GDM1 (cell line): Measurements from ENCODE around the gene SHISAL1.
A peak's percentile ranks its signal among the peaks of the same experiment; 100 is the strongest.
"Not testable (repeated sequence)": the region's sequence is repeated elsewhere in the genome, so short reads cannot be mapped to it uniquely, and the experiment has no call there.

Experiments
- DNase-seq: peaks from one replicate; lab custom pipeline; 2025; lab: John Stamatoyannopoulos, UW

Gene SHISAL1

DNA sequence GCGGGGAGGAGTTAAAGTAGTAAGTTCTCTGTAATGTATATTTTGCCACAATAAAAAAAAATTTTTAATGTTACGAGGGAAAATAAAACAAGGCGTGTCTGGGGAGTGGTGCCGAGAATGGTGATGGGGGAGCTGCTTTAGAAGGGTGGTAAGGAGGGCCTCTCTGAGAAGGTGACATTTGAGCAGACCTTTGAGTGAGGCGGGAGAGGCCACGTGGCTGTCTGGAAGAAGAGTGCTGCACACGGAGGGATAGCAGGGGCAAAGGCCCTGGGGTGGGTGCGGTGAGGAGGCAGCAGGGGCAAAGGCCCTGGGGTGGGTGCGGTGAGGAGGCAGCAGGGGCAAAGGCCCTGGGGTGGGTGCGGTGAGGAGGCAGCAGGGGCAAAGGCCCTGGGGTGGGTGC is 10.4 kb downstream of the SHISAL1 start:
- not testable (repeated sequence) for DNase-seq

DNA sequence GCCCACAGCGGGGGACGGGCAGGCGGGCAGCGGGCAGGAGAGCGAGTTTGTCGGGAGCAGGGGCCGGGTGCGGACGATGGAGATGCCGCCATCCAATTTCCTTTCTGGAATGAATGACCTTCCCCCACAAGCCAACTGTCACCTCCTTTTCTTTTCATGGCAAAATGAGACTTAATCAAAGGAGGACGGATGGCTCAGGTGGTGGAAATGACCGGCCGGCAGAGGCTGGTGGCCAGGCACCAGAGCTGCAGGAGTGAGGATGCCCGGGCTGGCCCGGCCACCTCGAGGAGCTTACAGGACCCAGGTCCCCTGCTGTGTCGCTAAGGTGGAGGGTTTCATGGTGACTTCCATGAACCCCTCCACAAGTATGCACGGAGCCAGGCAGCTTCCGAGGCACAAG is 11.7 kb downstream of the SHISAL1 start:
- DNase-seq: no peak

DNA sequence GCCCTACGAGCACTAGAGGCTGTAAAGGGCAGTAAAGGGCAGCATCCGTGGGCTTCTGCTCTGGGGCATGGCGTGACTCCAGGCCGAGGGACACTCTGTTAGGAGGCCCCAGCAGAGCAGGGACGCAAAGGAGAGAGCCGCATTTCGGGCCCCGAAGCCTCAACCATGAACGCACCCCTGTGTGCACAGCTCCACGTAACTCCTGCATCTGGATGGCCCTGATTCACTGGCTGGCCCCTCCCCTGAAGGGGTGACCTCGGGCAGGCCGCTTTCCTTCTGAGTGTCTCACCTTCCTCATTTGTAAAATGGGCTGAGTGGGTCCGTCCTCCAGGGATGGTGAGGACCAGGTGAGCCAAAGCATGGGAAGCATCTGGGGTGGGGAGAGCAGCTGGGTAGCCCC is 13.6 kb downstream of the SHISAL1 start:
- no peak for DNase-seq

DNA sequence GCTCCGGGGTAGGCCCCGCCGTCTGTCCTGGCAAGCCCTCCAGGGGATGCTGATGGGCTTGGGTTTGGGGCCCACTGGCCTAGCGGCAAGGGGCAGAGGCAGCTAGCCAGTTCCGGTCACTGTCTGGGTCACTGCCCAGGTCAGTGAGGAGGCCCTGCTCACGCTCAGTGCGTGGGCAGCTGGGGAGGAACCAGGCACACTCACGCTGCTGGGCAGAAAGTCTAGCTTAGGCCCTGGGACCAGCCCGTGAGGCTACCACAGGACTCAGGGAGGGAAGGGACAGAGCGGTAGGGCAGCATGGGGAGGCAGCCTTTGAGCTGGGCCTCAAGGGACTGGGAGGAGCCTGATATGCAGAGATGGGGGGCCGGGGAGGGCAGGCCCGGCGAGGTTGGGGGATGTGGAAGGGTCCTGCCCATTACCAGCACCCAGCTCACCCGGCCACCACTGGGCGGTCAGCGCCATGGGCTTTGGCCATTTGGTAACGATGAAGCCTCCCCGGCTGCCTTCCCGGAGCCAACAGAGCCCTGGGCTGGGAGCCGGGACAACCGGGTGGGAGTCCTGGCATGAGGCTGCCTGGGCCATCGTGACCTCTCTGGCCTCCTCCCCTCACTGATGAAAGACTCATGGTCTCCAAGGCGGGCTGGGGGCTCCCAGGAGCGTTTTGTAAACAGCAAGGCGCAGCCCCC is 14.2 kb downstream of the SHISAL1 start:
- no peak for DNase-seq

DNA sequence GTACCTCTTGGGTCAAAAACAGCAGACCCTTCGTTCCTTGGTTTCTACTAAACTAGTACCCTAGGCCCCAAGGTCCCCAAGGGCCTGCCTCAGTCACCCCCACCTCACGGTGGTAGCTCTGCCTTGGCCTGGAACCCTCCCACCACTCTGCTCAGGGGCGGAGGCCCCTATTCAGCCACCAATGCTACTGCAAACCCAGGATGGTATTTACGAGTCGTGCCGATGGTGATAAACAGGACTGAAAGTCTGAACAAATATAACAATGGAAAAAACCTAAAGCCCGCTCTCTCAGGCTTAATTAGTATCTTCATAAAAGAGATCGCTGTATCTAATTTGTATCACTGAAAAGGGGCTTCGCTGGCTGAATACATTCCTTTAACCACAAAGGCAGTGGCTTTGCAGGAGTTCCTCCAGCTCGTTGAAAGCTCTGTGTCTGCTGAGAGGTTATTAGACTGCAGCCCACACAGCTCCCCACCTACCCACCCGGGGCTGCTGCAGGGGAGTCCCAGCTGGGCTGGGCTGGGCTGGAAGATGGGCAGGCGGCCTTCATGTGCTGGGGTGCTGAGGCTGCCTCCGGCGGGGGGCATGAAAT is 15.2 kb downstream of the SHISAL1 start:
- DNase-seq: no peak

DNA sequence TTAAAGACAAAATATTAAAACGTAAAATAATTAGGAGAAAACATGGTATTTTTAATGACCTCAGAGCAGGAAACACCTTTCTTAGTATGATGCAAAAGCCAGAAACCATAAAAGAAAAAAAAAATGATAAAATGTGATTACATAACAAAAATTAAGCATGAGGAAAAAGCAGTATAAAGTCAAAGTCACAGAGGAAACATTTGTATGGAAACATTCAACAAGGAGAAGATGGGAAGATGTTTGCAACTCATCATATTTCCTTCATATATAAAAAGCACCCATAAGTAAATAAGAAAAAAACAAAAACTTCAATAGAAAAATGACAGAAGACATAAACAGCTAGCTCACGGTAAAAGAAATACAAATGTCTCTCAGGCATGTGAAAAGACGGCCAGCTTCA is 17.3 kb downstream of the SHISAL1 start:
- no peak for DNase-seq

DNA sequence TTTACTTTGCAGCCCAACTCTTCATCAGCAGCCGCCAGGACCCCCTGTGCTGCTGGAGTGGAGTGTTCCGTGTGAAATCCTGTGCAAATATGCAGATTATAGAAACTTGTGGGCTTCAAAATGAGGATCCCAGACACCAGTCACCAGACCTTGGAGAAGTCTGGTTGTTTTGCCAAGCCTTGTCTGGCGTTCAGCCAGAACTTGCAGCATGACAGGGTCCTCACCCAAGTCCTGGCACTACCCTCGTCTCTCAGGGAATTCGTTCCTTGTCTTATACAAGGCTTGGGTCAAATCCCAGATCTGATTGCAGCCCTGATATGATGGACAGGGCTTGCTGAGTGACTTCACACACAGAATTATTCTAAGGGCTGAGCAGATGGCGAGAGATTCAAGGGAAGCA is 18.9 kb downstream of the SHISAL1 start:
- no peak for DNase-seq

DNA sequence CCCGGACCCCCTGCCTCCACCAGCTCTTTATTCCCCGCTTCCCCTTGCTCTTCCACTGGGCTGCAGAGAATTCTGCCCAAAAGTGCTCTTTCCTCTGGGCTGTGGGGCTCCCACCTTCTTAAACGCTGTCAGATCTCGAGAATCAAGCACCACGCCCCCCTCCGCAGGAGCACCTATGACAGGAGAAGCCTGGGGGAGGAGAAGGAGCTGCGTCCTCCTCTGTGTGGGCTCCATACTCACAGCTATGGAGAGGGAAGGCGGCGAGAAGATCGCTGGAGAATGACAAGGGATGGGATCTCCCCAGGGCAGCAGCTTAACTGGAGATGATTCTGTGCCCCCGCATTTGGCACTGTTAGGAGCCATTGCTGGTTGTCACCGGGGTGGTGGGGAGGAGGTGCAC is 19.7 kb downstream of the SHISAL1 start:
- DNase-seq: no peak

DNA sequence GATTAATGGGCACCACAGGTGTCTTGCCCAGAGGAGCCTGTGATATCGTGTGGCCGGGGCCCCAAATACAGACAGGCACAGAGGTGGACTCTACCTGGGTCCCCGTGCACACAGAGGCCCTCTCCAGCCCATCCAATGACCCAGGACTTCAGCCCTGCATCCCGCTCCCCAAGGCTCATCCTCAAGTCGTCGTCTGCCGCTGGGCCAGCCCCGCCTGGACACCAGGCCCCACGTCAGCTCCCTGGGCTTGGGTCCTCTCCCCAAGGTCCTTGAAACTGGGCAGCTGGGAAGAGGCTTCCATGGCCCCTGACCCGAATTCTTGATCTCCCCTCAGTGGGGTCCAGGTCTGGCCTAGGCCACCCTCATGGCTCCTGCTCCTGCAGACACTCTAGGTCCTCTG is 20.2 kb downstream of the SHISAL1 start:
- no peak for DNase-seq

DNA sequence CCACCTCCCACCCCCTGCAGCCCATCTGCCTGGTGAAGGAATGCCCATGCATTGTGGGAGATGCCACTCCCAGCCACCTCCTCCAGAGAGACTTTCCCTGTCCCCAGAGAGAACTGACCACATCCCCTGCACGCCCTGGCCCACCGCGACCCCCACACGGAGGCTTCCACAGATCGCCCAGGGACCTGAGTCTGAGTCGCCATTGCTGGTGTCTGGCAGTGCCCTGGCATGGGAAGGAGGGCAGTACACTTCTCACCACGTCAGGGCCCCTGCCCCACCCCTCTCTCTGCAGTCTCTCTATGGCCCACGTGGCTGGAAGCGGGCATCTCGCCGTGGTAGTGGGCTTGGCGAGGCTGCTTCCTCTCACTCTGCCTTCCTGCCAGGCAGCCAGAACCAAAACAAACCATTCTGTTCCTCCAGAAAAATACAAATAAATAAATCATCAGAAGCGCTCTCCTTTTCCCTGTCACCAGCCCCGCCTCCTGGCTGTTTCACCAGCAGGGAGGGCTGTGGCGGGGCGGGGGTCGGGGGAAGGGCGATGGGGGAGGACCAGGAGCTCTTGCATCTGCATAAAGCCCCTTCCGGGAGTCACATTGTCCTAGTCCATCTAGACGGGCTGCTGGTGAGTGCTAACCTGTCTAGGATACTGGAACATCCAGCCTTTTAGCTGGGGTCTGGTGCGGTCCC is 20.9 kb downstream of the SHISAL1 start:
- DNase-seq: no peak

DNA sequence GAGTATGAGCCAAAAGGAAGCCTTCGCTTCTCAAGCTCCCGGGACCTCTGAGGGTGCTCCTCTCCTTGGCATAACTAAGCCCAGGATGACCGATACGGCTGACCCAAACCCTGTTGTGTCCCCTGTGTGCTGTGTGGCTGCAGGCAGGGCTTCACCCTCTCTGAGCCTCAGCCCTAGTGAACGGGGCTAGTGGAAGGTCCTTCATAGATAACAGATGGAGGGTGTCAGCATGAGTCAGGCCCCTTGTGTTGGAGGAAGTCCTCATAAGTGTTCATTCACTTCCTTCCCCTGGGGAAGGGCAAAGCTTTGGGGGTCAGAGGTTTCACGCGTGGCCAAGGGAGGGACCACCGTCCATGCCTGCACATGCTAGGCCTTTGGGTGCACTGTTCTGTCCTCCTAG is 21.5 kb downstream of the SHISAL1 start:
- peak; percentile 12 for DNase-seq

DNA sequence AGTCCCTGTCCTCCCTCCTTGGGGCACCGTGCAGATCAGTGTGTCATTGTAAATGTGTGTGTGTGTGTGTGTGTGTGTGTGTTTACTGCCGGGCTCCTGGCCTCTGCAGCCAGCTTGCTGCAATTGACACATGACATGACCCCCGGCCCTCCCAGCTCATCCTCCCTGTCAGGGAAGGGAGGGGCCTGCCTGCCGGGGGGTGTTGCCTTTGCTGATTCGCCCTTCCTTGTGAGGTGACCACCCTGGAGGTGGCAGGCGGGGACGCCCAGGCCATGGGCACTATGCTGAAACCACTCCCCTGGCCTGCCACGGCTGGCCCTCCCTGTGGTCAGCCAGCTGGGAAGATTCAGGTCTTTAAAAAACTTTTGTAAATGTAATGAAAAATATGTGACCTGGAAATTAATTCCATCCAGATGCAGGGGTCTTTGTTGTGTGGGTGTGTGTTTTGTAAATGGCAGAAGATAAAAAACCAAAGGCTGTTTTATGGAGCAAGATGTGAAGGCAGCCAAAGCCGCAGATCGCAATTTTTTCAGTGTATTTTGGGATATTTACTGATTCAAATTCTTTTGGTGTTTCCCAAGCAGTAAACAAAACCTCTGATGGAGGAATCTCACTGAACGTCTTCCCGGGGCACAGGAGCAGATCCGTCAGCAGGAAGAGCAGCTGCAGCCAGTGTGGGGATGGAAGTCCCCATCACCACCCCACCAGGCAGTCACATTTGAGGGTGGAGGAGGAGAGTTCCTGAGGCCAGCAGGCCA is 23.2 kb downstream of the SHISAL1 start:
- DNase-seq: no peak

DNA sequence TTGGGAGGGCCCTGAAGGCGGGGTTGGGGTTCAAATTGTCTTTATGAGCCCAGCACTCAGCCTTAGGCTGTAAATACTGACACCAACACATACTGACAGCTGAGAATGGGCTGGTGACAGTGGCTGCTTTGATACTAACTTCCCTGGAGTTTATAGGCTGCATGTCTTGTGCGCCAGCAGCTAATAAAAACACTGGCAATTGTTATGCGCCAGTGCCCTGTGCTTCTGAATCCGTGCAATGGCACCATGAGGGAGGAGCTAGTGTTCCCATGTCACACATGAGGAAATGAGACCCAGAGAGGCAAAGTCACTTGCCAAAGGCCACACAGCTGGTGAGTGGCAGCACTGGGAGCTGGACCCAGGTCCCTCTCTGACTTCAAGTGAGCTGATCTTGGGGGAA is 23.8 kb downstream of the SHISAL1 start:
- no peak for DNase-seq

DNA sequence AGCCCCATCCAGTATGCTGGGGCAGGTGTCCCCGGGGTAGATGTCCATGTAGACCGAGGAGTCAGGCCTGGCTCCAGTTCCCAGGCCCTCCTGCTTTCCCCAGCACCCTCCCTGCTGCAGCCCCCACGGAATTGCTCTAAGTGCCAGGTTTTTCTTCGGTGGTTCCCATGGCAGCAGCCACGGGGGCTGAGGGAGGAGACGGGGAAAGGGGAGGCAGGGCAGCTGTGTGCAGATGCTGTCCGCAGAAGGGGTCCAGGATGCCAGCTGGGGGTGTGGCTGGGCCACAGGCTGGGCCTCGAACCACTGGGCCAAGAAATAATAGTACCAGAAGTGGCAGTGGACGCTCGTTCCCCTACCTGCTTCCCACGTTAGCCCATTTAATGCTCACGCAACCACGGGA is 25.0 kb downstream of the SHISAL1 start:
- no peak for DNase-seq

DNA sequence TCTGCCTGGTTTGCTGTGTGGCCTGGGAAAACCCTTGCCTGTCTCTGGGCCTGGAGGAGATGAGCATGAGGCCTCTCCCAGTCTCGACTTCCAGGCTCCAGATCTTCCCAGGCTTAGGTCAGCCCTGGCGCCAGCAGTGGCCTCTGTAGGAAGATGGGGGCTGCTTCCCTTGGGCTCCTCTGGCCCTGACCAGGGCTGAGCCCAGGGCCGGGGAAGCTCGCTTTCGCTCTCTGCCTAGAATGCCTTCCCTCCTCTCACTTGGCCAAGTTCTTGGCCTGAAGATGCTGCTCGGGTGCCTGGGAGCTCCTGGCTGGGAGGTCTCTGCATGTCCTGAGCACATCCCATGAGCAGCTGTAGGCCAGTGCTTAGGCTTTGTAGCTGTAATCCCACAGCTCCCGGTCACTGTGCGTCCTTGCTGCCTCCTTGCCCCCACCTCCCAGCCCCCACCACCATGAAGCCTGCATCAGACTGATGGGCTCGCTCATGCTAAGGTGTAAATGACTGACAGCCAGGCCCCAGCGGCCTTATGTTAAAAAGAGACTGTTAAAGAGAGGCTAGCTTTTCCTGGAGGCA is 25.5 kb downstream of the SHISAL1 start:
- no peak for DNase-seq

DNA sequence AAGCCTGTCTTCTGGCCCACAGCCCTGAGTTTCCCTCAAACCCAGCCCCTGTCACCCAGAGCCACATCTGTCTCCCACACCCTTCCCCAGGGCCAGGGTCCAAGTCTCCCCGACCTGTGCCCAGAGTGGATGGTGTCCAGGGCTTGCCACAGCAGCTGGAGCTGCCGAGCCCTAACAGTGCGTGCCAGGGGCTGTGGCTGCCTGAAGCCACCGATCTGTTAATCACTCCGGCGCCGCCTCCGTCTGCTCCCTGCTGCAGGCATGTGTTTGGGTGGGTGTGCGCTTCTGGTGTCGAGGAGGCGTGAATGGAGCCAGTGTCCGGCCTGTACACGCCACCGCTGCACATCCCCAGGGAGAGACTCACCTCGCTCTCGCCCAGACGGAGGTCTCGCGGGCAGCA is 26.1 kb downstream of the SHISAL1 start:
- no peak for DNase-seq

DNA sequence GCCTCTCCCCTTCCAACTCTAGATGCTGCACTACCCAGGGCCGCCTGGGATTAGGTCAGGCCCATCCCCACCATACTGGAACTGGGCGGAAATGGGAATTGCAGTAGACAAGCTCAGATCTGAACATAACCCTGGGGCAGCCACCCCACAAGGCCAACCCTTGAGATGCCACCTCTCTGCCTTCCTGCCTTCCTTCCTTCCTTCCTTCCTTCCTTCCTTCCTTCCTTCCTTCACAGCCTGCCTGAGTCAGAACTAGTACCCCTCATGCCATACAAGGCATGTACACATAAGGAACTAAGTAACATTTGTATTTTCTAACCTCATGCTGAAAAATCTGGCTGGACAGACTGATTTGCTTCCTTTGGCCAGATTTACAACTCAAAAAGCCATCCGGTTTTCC is 28.0 kb downstream of the SHISAL1 start:
- DNase-seq: no peak

DNA sequence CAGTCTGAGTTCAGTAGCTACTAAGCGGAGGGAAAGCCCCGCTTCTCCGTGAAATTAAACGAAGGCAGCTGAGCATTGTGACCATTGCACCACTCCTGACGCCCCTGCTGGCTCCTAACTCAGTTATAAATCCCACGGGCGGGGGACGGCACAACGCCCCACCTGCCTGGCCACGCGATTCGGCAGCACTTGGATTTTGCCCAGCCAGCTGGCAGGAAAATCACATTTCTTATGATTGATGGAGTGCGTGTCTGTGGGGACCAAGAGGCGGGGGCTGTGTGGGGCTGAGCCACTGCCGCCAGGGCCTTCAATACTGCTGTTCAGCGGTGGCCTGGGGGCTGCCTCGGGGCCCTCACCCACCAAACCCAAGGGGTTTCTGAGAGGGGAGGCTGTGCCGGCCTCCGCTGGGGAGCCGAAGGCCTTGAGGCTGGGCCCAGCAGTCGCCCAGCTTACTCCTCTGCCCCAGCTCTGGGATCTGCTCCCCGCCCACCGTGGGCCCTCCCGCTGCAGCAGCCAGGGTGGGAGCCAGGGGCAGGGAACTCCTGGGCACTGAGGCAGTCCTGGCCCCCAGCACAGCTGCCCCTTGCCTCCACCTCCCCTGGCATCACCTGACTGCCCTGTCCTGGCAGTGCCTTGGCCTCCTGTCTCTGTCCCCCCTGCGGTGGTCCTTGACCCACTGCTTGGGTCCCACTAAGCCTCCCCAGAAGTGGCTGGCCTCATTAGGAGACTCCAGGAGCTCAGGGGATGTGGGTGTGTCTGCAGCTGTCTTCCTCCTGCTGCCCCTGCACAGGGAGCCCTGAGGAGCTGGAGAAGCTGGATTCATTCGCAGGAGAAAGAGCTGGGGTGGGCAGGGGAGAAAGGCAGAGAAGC is 30.7 kb downstream of the SHISAL1 start:
- no peak for DNase-seq

DNA sequence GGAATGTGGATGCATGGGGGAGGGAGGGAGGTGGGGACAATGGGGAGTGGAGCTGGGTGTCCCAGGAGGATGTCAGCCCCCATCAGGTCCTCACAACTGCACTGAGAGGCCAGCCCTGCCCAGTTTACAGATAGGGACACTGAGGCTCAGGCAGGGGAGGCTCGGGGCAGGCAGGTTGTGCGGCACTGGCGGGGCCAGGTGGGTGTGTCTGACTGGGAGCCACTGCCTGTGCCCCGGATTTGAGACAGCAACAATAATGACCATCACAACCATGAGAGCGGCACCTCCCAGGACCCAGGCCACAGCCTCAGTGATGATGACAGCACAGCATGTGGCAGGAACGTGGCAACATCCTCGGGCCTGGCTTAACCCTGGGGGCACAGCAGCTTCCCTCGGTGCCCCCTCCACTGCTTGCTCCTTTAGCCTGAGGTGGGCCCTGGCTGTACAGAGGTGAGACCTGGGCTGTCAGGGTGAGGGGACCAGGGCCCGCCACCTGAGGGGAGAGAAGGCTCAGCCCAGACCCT is 32.0 kb downstream of the SHISAL1 start:
- no peak for DNase-seq

DNA sequence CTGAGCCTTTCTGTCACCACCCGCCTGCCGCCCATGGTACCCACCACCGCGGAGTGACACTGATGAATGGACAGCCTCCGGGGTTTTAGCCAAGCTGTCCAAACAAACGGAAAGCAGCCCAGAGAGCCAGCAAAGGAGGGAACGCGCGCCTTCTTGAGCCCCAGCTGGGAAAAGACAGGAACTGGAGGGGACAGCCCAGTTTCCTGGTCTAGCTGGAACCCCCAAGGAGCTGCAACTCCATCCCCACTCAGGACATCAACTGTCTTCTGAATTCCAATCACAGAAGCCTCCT is 33.7 kb downstream of the SHISAL1 start:
- DNase-seq: no peak

DNA sequence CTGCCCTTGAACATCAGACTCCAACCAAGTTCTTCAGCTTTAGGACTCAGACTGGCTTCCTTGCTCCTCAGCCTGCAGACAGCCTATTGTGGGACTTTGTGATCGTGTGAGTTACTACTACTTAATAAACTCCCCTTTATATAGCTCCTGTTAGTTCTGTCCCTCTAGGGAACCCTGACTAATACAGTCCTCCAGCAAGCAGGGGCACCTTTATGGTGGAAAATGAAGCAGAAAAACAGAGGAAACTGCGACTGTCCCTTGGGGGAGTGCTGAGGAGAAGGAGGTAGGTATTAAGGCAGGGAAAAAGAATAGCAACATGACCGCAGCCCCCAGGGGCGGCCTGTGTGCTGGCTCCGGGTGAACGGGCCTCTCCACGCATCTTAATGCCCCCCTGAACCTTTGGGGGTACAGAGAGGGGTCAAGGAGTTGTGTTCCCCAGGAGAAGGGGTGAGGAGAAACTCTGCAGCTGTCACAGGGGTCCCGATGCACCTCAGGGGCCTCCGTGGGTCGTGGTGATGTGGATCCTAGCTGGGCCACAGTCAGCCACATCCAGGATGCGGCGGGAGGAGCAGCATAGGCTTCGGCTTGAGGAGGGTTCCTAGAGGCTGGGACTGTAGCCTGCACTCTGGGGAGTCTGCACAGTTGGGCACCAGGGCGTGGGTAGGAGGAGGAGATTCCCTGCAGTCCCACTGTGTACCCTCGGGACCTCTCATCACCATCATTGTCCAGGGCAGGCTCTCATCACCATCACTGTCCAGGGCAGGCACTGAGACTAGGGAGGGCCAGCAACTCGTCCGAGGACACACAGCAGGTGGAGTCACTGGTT is 34.3 kb downstream of the SHISAL1 start:
- no peak for DNase-seq
